GM10266 (cell line): ENCODE results near the gene KHK.

ENCODE experiments used
- DNase-seq: peaks from one replicate; pipeline ENCODE4 v3.0.0; 2012; ENCODE audit errors: extremely low spot score
- CTCF ChIP-seq: IDR thresholded peaks from 2 replicates; pipeline ENCODE4 v1.5.1; 2012; ENCODE audit warnings: mild to moderate bottlenecking, low read depth; ENCODE audit not compliant: control insufficient read depth, insufficient read depth; ENCODE audit errors: missing control alignments

KHK gene

GRCh38 chr2:27134781-27135477 lies 48.4 kb downstream of the KHK start:
- no peak for DNase-seq
- TF ChIP-seq CTCF: no peak

GRCh38 chr2:27135478-27135955 lies 48.9 kb downstream of the KHK start:
- DNase-seq: no peak
- TF ChIP-seq CTCF: no peak

GRCh38 chr2:27136751-27137150 lies 50.2 kb downstream of the KHK start:
- TF ChIP-seq CTCF: no peak
- DNase-seq: no peak

- no peak for TF ChIP-seq CTCF
- DNase-seq: no peak
Measured at GRCh38 chr2:27137322-27137935, 50.9 kb downstream of the KHK start.

GRCh38 chr2:27138111-27138510 lies 51.5 kb downstream of the KHK start:
- no peak for DNase-seq
- TF ChIP-seq CTCF: no peak

GRCh38 chr2:27139310-27139709 lies 52.7 kb downstream of the KHK start, which contains the start of gene PRR30:
TSS of gene PRR30 (minus strand) at chr2:27139410. CDS start at chr2:27138329, 1,081 bp downstream.
- TF ChIP-seq CTCF: no peak
- DNase-seq: no peak

- TF ChIP-seq CTCF: no peak
- DNase-seq: no peak
Measured at GRCh38 chr2:27143285-27143684, 56.7 kb downstream of the KHK start.
